Panc1 (cell line): ENCODE results near the gene LRRC23. TPM values are rescaled to one million over a fixed set of nuclear protein-coding genes. Genes with fewer than 3 reads are reported as not detected.

ENCODE experiments used
- ATAC-seq: fragments of 200-7000 bp; cut with Tn5 transposase; 2 replicates; pipeline ENCODE4 v1.9.1; 2020; ENCODE audit warnings: mild to moderate bottlenecking, moderate library complexity
- BruUV-seq: library from RNA; stranded (reverse); fragments of 400-500 nt; replicated peaks from 2 replicates; lab custom pipeline; 2021; lab: Mats Ljungman, UMichigan
- CTCF ChIA-PET: fragments of 300-600 bp; sonication (Branson Sonifier 250); formaldehyde crosslinking; loops from one replicate; lab custom pipeline; 2022; ENCODE audit warnings: antibody characterized with exemption; lab: Charles Lee
- POLR2A ChIA-PET: fragments of 300-600 bp; sonication (Branson Sonifier 250); formaldehyde crosslinking; loops from one replicate; lab custom pipeline; 2022; ENCODE audit warnings: antibody characterized with exemption; lab: Charles Lee
- DNase-seq: peaks from one replicate; pipeline ENCODE4 v3.0.0-alpha.2; 2010; ENCODE audit warnings: low read depth, low spot score
- H3K27ac ChIP-seq: 2 replicates; pipeline ENCODE4 v1.5.1; 2011; ENCODE audit warnings: mild to moderate bottlenecking, low read length, inconsistent platforms
- H3K27me3 ChIP-seq: fragments of 200-500 bp; sonication (Bioruptor generic); 2 replicates; pipeline ENCODE4 v1.6.0; 2014; ENCODE audit warnings: low read length, inconsistent platforms; ENCODE audit not compliant: control insufficient read depth, insufficient read depth
- H3K36me3 ChIP-seq: fragments of 200-500 bp; sonication (Bioruptor generic); 2 replicates; pipeline ENCODE4 v1.5.1; 2014; ENCODE audit warnings: inconsistent platforms, mild to moderate bottlenecking, low read length, moderate library complexity; ENCODE audit not compliant: control insufficient read depth, insufficient read depth
- H3K4me1 ChIP-seq: 2 replicates; pipeline ENCODE4 v1.5.1; 2011; ENCODE audit warnings: inconsistent platforms, mild to moderate bottlenecking, low read length, moderate library complexity; ENCODE audit not compliant: control insufficient read depth, insufficient read depth
- H3K4me3 ChIP-seq, 2 experiments: 2 replicates each; pipeline ENCODE4 v1.5.1; 2011 to 2012; ENCODE audit warnings: low read depth in 2 of 2, low read length in 2 of 2, mild to moderate bottlenecking in 2 of 2, inconsistent platforms in 1 of 2, moderate library complexity in 1 of 2
- H3K9me3 ChIP-seq: fragments of 200-500 bp; sonication (Bioruptor generic); 2 replicates; pipeline ENCODE4 v1.5.1; 2014; ENCODE audit warnings: low read depth, mild to moderate bottlenecking, inconsistent platforms, low read length, moderate library complexity; ENCODE audit not compliant: control insufficient read depth, insufficient read depth
- CTCF ChIP-seq: fragments of 450-650 bp; IDR thresholded peaks from 2 replicates; pipeline ENCODE4 v1.5.1; 2017; ENCODE audit warnings: mild to moderate bottlenecking
- POLR2AphosphoS5 ChIP-seq: IDR thresholded peaks from 2 replicates; pipeline ENCODE4 v1.6.1; 2012; ENCODE audit warnings: mild to moderate bottlenecking, low read depth, low read length, moderate library complexity
- SIN3A ChIP-seq: IDR thresholded peaks from 2 replicates; pipeline ENCODE4 v1.6.1; 2012; ENCODE audit warnings: low read depth, mild to moderate bottlenecking, low read length, moderate library complexity, borderline replicate concordance; ENCODE audit not compliant: insufficient read depth
- TCF7L2 ChIP-seq: IDR thresholded peaks from 2 replicates; pipeline ENCODE4 v1.6.1; 2011; ENCODE audit warnings: mild to moderate bottlenecking, low read depth, low read length, inconsistent platforms
- in situ Hi-C: cut with HindIII; loops from 2 replicates; pipeline ENCODE4 v1.10.0; 2016; ENCODE audit warnings: low sequenced_read_pairs, low pct_unique_long_range_greater_than_20kb
- intact Hi-C: fragments of 100-400 bp; cut with micrococcal nuclease; formaldehyde crosslinking; loops from one replicate; pipeline ENCODE4 v1.10.0; 2022; ENCODE audit not compliant: unreplicated experiment
- total RNA-seq: library from RNA; stranded (reverse); gene quantifications from one replicate; pipeline ENCODE4 v1.2.1, GENCODE V29; 2021; ENCODE audit not compliant: unreplicated experiment
- TF ChIP-seq, protein P1 (sequence below), 2 experiments: IDR thresholded peaks; 2 replicates each; pipeline ENCODE4 v1.6.1; 2011 to 2012; ENCODE audit warnings: low read depth in 2 of 2, control low read depth in 1 of 2, low read length in 1 of 2, mild to moderate bottlenecking in 1 of 2, moderate library complexity in 1 of 2; ENCODE audit not compliant: insufficient read depth in 1 of 2

Gene LRRC23
- total RNA-seq, 1 experiment from 2014 or later = 6.5 TPM

DNA sequence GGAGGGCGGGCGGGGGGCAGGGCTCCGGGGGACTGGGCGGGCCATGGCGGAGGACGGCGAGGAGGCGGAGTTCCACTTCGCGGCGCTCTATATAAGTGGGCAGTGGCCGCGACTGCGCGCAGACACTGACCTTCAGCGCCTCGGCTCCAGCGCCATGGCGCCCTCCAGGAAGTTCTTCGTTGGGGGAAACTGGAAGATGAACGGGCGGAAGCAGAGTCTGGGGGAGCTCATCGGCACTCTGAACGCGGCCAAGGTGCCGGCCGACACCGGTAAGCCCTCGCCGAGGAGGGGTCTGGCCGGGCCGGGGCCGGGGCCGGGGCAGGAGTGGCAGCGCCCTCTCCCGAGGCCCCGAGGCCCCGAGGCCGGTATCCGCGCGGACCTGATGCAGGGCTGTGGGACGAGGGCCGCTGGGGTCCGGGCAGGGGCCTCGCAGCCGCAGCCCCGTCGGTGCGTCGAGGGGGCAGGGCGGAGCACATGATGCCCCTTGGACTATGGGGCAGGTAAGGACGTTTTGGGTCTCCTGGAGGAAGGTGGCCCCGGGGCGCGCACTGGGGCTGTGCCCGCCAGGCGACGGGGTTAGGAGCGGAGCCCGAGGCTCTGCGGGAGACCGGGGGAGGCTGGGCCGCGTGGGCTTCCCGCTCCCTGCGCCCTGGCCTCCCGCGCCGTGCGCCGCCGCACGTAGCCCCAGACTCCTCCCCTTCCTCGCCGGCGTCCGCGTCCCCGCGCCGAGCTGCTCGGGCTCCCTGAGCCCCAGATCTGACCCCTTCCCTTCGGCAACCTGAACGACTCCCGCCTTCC, 37.0 kb upstream of the LRRC23 start, which contains the start of gene TPI1:
Gene TPI1 (plus strand): TSS at position 119 of the 798 bp plus-strand sequence. CDS start 36 bp downstream, at position 155.
- ChIA-PET POLR2A (interaction anchor here (0.6 to 0.9 kb wide), 7 partner anchors 15 to 179 kb away, joined by 3 to 17 read pairs (median 8); partner anchors contain the start of genes PTMS, USP5 and ZNF384), CTCF (no interaction called here)
- TF ChIP-seq CTCF (no peak), POLR2AphosphoS5 (peak; percentile 97), SIN3A (peak; percentile 71; the same call in 1 of the 2 replicates)
- H3K4me3 ChIP-seq = peak within 1 kb of the TSS; percentile 61 to 92
- peaks cover 6% of the 10 kb centered on the region; the same call in 1 of the 2 replicates for H3K36me3 ChIP-seq
- ATAC-seq (peak; percentile 78), DNase-seq (no peak)
- H3K27me3 ChIP-seq = no peaks in the 10 kb centered on the region
- peak within 1 kb of the TSS; percentile 82 for H3K27ac ChIP-seq
- intact Hi-C loops = no loop called here
- H3K4me1 ChIP-seq = peaks cover 28% of the 10 kb centered on the region
- in situ Hi-C loops = no loop called here
- no peaks in the 10 kb centered on the region for H3K9me3 ChIP-seq
- BruUV-seq = no TSS peak

GRCh38 chr12:6868211-6869048, 36.2 kb upstream of the LRRC23 start:
- no peak for ATAC-seq
- in situ Hi-C loops (no loop called here), intact Hi-C loops (no loop called here)

More at GRCh38 chr12:6868211-6869048, 36.2 kb upstream of the LRRC23 start:
- TF ChIP-seq CTCF (no peak), TCF7L2 (no peak), POLR2AphosphoS5 (no peak), SIN3A (no peak)
- TF ChIP-seq, protein P1, sequence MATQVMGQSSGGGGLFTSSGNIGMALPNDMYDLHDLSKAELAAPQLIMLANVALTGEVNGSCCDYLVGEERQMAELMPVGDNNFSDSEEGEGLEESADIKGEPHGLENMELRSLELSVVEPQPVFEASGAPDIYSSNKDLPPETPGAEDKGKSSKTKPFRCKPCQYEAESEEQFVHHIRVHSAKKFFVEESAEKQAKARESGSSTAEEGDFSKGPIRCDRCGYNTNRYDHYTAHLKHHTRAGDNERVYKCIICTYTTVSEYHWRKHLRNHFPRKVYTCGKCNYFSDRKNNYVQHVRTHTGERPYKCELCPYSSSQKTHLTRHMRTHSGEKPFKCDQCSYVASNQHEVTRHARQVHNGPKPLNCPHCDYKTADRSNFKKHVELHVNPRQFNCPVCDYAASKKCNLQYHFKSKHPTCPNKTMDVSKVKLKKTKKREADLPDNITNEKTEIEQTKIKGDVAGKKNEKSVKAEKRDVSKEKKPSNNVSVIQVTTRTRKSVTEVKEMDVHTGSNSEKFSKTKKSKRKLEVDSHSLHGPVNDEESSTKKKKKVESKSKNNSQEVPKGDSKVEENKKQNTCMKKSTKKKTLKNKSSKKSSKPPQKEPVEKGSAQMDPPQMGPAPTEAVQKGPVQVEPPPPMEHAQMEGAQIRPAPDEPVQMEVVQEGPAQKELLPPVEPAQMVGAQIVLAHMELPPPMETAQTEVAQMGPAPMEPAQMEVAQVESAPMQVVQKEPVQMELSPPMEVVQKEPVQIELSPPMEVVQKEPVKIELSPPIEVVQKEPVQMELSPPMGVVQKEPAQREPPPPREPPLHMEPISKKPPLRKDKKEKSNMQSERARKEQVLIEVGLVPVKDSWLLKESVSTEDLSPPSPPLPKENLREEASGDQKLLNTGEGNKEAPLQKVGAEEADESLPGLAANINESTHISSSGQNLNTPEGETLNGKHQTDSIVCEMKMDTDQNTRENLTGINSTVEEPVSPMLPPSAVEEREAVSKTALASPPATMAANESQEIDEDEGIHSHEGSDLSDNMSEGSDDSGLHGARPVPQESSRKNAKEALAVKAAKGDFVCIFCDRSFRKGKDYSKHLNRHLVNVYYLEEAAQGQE (IDR thresholded peaks at IDR 0.05; ENCODE audit: insufficient read depth in 1 of 2, low read depth in 2 of 2, low read length in 1 of 2) = no peak
- H3K9me3 ChIP-seq = no peaks in the 10 kb centered on the region
- BruUV-seq = no TSS peak
- DNase-seq = no peak
- ChIA-PET POLR2A (interaction anchor here (0.6 kb wide), 1 partner anchor 444 kb away, joined by 5 read pairs; no protein-coding TSS in a partner anchor), CTCF (interaction anchor here (1.3 kb wide), 1 partner anchor 23 kb away, joined by 4 read pairs; no protein-coding TSS in a partner anchor)
- peak overlapping the region; percentile 61 to 92 for H3K4me3 ChIP-seq
- H3K4me1 ChIP-seq = peaks cover 28% of the 10 kb centered on the region
- H3K36me3 ChIP-seq = peaks cover 6% of the 10 kb centered on the region; the same call in 1 of the 2 replicates
- peak overlapping the region; percentile 72 for H3K27ac ChIP-seq
- no peaks in the 10 kb centered on the region for H3K27me3 ChIP-seq
